Esophagus muscularis mucosa (tissue), 4 donors: ENCODE results near the gene SREBF2. TPM values are rescaled to one million over a fixed set of nuclear protein-coding genes. Genes with fewer than 3 reads are reported as not detected.

Experiments used
- DNase-seq: peaks from one replicate; pipeline ENCODE4 v3.0.0-alpha.2; 2017; ENCODE audit errors: extremely low spot score
- H3K27ac ChIP-seq, 4 donors: fragments of 200-600 bp; sonication (generic); replicated peaks in 1 of 4; 1 replicate in 3 of 4; 2 replicates in 1 of 4; pipeline ENCODE4 v1.5.1; 2016 to 2019; ENCODE audit warnings: mild to moderate bottlenecking in 1 of 4
- H3K27me3 ChIP-seq, 4 donors: fragments of 200-600 bp; sonication (generic); one replicate each; pipeline versions ENCODE4 v1.5.1 to v1.6.0; 2016 to 2019
- H3K36me3 ChIP-seq, 4 donors: fragments of 200-600 bp; sonication (generic); one replicate each; pipeline ENCODE4 v1.5.1; 2016 to 2019
- H3K4me1 ChIP-seq, 4 donors: fragments of 200-600 bp; sonication (generic); one replicate each; pipeline ENCODE4 v1.5.1; 2016 to 2019
- H3K4me3 ChIP-seq, 4 donors: fragments of 200-600 bp; sonication (generic); 1 replicate in 2 of 4; 2 replicates in 2 of 4; pipeline ENCODE4 v1.5.1; 2016 to 2019; ENCODE audit warnings: mild to moderate bottlenecking in 4 of 4, moderate library complexity in 1 of 4
- H3K9me3 ChIP-seq, 4 donors: fragments of 200-600 bp; sonication (generic); 1 replicate in 3 of 4; 2 replicates in 1 of 4; pipeline ENCODE4 v1.5.1; 2016 to 2019
- EP300 ChIP-seq: sonication (generic); formaldehyde crosslinking; IDR thresholded peaks from one replicate; pipeline ENCODE4 v1.6.1; 2017; ENCODE audit warnings: antibody characterized with exemption
- POLR2A ChIP-seq: fragments of 450-650 bp; IDR thresholded peaks from one replicate; pipeline ENCODE4 v1.6.1; 2017; ENCODE audit warnings: antibody characterized with exemption, moderate library complexity, mild to moderate bottlenecking, low read depth
- POLR2AphosphoS5 ChIP-seq, 2 donors: sonication (generic); formaldehyde crosslinking; IDR thresholded peaks; one replicate each; pipeline ENCODE4 v1.6.1; 2017; ENCODE audit warnings: antibody characterized with exemption in 2 of 2
- WGBS: methylation state at CpG from one replicate; pipeline ENCODE4 v1.1.5; 2018; 5-methylcytosine and 5-hydroxymethylcytosine counted together
- intact Hi-C: fragments of 100-400 bp; cut with DNase I; formaldehyde crosslinking; loops from one replicate; pipeline ENCODE4 v1.15.1; 2023
- total RNA-seq, 4 donors: library from RNA; depleted of rRNA; stranded (reverse); fragments of >200 nt; gene quantifications; one replicate each; pipeline versions ENCODE4 v1.1.0 to v1.2.1, GENCODE V29; 2016
- TF ChIP-seq, protein P1 (sequence below), 3 experiments: fragments of 200-600 bp in 2 of 3; fragments of 450-650 bp in 1 of 3; sonication (generic) in 2 of 3; IDR thresholded peaks; one replicate each; pipeline ENCODE4 v1.5.1; 2017 to 2019; ENCODE audit warnings: antibody characterized with exemption in 3 of 3, mild to moderate bottlenecking in 2 of 3, moderate library complexity in 1 of 3

The SREBF2 gene
- total RNA-seq, 4 donors from 2014 or later: 56.4 to 97.7 (median 57.2) TPM

DNA sequence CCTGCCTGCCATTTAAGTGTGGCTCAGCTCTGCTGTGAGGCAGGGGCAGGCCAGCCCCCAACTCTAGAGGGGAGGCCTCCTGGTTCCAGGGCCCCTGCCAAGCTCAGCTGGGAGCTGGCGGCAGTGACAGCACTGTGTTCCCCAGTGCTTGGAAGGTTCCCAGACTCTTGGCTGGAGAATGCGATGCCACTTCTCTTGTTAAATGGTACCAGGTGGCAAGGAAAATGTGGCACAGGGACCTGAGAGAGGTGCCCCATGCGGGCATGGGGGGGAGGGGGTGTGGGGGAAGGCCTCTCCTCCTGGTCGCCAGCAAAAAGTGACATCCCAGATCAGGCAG, 102.1 kb downstream of the SREBF2 start:
- H3K27ac ChIP-seq: no peak overlapping the region
- 90% methylated on average over 3 of the region's 4 CpGs for WGBS
- H3K27me3 ChIP-seq: no peaks in the 10 kb centered on the region
- intact Hi-C loops: no loop called here
- no peaks in the 10 kb centered on the region for H3K36me3 ChIP-seq
- no peak for TF ChIP-seq EP300
- TF ChIP-seq, protein P1, sequence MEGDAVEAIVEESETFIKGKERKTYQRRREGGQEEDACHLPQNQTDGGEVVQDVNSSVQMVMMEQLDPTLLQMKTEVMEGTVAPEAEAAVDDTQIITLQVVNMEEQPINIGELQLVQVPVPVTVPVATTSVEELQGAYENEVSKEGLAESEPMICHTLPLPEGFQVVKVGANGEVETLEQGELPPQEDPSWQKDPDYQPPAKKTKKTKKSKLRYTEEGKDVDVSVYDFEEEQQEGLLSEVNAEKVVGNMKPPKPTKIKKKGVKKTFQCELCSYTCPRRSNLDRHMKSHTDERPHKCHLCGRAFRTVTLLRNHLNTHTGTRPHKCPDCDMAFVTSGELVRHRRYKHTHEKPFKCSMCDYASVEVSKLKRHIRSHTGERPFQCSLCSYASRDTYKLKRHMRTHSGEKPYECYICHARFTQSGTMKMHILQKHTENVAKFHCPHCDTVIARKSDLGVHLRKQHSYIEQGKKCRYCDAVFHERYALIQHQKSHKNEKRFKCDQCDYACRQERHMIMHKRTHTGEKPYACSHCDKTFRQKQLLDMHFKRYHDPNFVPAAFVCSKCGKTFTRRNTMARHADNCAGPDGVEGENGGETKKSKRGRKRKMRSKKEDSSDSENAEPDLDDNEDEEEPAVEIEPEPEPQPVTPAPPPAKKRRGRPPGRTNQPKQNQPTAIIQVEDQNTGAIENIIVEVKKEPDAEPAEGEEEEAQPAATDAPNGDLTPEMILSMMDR (IDR thresholded peaks at IDR 0.05): no peak
- no peak for TF ChIP-seq POLR2A
- TF ChIP-seq POLR2AphosphoS5 (IDR thresholded peaks at IDR 0.05): no peak
- H3K4me1 ChIP-seq: peaks cover 12 to 15% (median 13%) of the 10 kb centered on the region in 4 donors
- no peaks in the 10 kb centered on the region for H3K9me3 ChIP-seq
- no peak overlapping the region for H3K4me3 ChIP-seq
- no peak for DNase-seq

DNA sequence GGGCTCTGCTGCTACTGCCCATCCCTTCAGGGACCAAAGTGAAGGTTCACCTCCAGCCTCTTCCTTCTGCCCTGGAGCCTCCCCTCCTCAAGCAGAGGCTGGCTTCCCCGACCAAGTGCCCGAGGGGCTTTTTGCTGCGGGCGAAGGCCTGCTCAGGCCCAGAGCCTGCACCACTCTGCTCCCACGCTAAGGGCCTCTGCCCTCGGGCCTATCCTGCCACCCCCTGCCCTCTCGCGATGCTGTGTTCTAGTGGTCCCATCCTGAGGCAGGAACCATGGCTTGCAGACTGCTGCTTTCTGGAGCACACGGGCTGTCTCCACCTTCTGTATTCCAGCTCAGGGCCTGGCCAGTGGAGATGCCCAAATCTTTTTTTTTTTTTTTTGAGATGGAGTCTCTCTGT, 102.6 kb downstream of the SREBF2 start:
- intact Hi-C loops: no loop called here
- 93% methylated on average over 9 of the region's 9 CpGs for WGBS
- TF ChIP-seq POLR2A: no peak
- TF ChIP-seq, protein P1 (IDR thresholded peaks at IDR 0.05): no peak
- TF ChIP-seq EP300: no peak
- no peak for TF ChIP-seq POLR2AphosphoS5 (IDR thresholded peaks at IDR 0.05)
- Histone ChIP-seq H3K27ac (no peak overlapping the region), H3K4me3 (no peak overlapping the region), H3K36me3 (no peaks in the 10 kb centered on the region), H3K9me3 (no peaks in the 10 kb centered on the region), H3K4me1 (peaks cover 13 to 16% (median 14%) of the 10 kb centered on the region in 4 donors), H3K27me3 (no peaks in the 10 kb centered on the region)
- DNase-seq: no peak

DNA sequence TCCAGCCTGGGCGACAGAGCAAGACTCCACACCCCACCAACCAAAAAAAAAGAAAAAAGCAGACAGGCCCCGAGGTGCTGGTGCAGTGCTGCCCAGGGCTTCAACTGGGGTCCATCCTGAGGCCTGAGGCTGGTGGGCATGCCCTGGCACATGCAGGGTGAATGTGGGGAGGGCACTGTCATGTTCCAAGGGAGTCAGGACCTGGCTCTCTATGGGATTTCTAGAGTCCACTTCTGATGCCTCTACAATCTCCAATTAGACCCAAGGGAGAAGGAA, 103.9 kb downstream of the SREBF2 start:
- no peak overlapping the region for H3K4me3 ChIP-seq
- H3K36me3 ChIP-seq: no peaks in the 10 kb centered on the region
- intact Hi-C loops: no loop called here
- 100% methylated on average over 1 of the region's 2 CpGs for WGBS
- no peak for DNase-seq
- no peaks in the 10 kb centered on the region for H3K9me3 ChIP-seq
- H3K27me3 ChIP-seq: no peaks in the 10 kb centered on the region
- no peak overlapping the region for H3K27ac ChIP-seq
- no peak for TF ChIP-seq EP300
- TF ChIP-seq, protein P1 (IDR thresholded peaks at IDR 0.05): no peak
- TF ChIP-seq POLR2A: no peak
- no peak for TF ChIP-seq POLR2AphosphoS5 (IDR thresholded peaks at IDR 0.05)
- peaks cover 19 to 25% (median 20%) of the 10 kb centered on the region in 4 donors for H3K4me1 ChIP-seq

DNA sequence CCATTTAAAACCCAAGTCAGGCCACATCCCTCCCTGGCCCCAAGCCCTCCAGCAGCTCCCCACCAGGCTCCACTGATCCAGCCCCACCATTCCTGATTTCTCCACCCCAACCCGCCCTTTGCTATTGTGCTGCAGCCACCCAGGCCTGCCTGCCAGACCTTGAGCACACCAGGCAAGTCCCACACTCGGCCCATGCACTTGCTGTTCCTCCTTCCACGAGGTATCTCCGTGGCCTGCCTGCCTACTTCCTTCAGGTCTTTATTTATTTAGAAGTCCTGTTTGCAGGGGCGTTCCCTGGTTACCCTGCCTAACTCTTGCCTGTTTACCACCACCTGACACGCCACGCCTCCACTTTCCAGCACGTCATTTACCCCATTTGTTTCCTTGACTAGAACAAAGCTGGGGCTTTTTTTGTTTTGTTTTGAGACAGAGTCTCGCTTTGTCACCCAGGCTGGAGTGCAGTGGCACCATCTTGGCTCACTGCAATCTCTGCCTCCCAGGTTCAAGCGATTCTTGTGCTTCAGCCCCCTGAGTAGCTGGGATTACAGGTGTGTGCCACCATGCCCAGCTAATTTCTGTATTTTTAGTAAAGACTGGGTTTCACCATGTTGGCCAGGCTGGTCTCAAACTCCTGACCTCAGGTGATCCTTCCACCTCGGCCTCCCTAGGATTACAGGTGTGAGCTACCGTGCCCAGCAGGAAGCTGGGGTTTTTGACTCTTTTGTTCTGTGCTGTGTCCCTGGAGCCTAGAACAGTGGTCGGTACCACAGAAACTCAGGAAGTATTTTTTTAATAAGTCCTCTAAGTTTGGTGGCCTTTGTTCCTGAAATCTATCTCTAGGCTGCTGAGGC, 107.3 kb downstream of the SREBF2 start:
- no peaks in the 10 kb centered on the region for H3K9me3 ChIP-seq
- TF ChIP-seq EP300 (no peak), POLR2AphosphoS5 (IDR thresholded peaks at IDR 0.05) (no peak), POLR2A (no peak)
- TF ChIP-seq, protein P1 (IDR thresholded peaks at IDR 0.05): no peak
- no peak overlapping the region for H3K4me3 ChIP-seq
- H3K27me3 ChIP-seq: no peaks in the 10 kb centered on the region
- no peaks in the 10 kb centered on the region for H3K36me3 ChIP-seq
- DNase-seq: no peak
- intact Hi-C loops: loop anchor here (2.0 kb wide), 1 partner anchor 193 kb away; no protein-coding TSS in a partner anchor
- H3K4me1 ChIP-seq: peaks cover 15 to 25% (median 20%) of the 10 kb centered on the region in 4 donors
- H3K27ac ChIP-seq: peak overlapping the region; percentile 2 to 48 (median 46)
- WGBS: 83% methylated on average over 13 of the region's 13 CpGs
